RWPE1 (cell line): ENCODE measurements around the gene C15orf61.

Experiments used
- CTCF ChIA-PET: fragments of 350-600 bp; sonication (Branson Sonifier 250); formaldehyde crosslinking; extraction: SDS; loops from one replicate; lab custom pipeline; 2021; lab: Yijun Ruan, JAX
- POLR2A ChIA-PET: fragments of 400-600 bp; formaldehyde crosslinking; extraction: SDS; loops from one replicate; lab custom pipeline; 2020; ENCODE audit warnings: antibody characterized with exemption; ENCODE audit not compliant: low non-redundant PET; lab: Yijun Ruan, JAX
- DNase-seq: peaks from one replicate; pipeline ENCODE4 v3.0.0; 2012; ENCODE audit warnings: low spot score
- H3K27ac ChIP-seq: fragments of 450-650 bp; 2 replicates; pipeline ENCODE4 v1.5.1; 2017
- CTCF ChIP-seq: fragments of 450-650 bp; conservative IDR thresholded peaks from 2 replicates; pipeline ENCODE4 v1.5.1; 2017; ENCODE audit warnings: low read depth, mild to moderate bottlenecking

C15orf61 gene

GRCh38 chr15:67506775-67507747, 13.9 kb upstream of the C15orf61 start:
- TF ChIP-seq CTCF, result no peak
- ChIA-PET CTCF (no interaction called here), POLR2A (no interaction called here)
- peak overlapping the region; percentile 63 for H3K27ac ChIP-seq
- no peak for DNase-seq

GRCh38 chr15:67508407-67508806, 12.5 kb upstream of the C15orf61 start:
- TF ChIP-seq CTCF, result no peak
- POLR2A ChIA-PET, result no interaction called here
- no peak overlapping the region for H3K27ac ChIP-seq
- no peak for DNase-seq
- CTCF ChIA-PET, result no interaction called here

- CTCF ChIA-PET, result no interaction called here
- no peak for TF ChIP-seq CTCF
- no peak for DNase-seq
- POLR2A ChIA-PET, result no interaction called here
- no peak overlapping the region for H3K27ac ChIP-seq
Measured at GRCh38 chr15:67509918-67510317, 11.0 kb upstream of the C15orf61 start.

GRCh38 chr15:67510597-67511190, 10.2 kb upstream of the C15orf61 start:
- ChIA-PET POLR2A (no interaction called here), CTCF (interaction anchor here (0.8 kb wide), 1 partner anchor 53 kb away, joined by 4 read pairs; no protein-coding TSS in a partner anchor)
- TF ChIP-seq CTCF, result no peak
- no peak for DNase-seq
- H3K27ac ChIP-seq, result no peak overlapping the region

GRCh38 chr15:67511606-67512005, 9.3 kb upstream of the C15orf61 start:
- ChIA-PET CTCF (no interaction called here), POLR2A (no interaction called here)
- no peak for TF ChIP-seq CTCF
- DNase-seq, result no peak
- no peak overlapping the region for H3K27ac ChIP-seq

GRCh38 chr15:67512140-67512539, 8.8 kb upstream of the C15orf61 start:
- CTCF ChIA-PET, result no interaction called here
- no peak for TF ChIP-seq CTCF
- no peak for DNase-seq
- POLR2A ChIA-PET, result no interaction called here
- no peak overlapping the region for H3K27ac ChIP-seq
